ENCODE results near the gene CLIC5.
"Not testable (repeated sequence)": the region's sequence is repeated elsewhere in the genome, so short reads cannot be mapped to it uniquely, and the experiment has no call there.

CLIC5 gene

DNA sequence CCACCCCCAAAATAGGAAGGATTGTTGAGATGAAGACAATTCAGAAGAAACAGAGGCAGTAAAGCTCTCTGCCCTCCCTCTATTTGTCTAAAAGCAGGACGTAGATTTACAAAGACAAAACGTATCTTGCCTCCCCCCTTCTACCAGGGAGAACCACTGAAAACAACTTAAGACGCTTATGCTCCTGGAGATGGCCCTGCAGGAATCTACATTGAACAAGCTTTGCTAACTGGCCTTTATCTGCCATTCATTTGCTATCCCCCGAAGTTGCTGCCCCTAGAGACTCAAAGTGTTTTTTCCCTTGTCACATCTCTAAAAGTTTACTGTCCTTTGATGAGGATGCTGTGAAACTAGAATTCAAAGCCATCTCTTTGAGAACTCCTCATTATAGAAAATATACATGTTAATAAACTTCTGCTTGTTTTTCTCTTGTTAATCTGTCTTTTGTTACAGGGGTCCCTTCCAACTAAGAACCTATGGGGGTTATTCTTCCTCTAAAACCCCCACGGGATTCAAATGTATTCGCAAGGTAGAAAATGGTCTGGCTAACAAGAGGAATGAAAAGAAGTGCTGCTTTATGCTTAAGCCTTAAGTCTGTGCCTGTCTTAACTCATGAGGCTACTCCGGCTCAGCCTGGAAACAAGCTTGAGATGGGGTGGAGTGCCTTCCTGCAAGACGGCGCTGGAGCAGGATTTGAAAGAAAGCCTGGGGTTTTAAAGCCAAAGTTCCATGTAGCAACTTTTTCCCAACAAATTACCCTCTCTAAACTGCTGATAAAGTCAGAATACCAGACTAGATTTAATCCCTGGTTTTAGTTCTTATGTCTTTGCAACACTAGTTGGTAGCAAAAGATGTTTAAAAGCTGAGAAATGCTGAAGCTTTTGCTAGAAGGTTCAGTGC is 88.0 kb downstream of the CLIC5 start:
- no peak for DNase-seq (ENCODE audit: low read depth in 3 of 3)

GRCh38 chr6:45926423-45926822 is 89.2 kb downstream of the CLIC5 start:
- DNase-seq (ENCODE audit: low read depth in 3 of 3), result not testable (repeated sequence)

- no peak for DNase-seq (ENCODE audit: low read depth in 3 of 3)
These were observed 90.8 kb downstream of the CLIC5 start for GRCh38 chr6:45924763-45925342.

DNA sequence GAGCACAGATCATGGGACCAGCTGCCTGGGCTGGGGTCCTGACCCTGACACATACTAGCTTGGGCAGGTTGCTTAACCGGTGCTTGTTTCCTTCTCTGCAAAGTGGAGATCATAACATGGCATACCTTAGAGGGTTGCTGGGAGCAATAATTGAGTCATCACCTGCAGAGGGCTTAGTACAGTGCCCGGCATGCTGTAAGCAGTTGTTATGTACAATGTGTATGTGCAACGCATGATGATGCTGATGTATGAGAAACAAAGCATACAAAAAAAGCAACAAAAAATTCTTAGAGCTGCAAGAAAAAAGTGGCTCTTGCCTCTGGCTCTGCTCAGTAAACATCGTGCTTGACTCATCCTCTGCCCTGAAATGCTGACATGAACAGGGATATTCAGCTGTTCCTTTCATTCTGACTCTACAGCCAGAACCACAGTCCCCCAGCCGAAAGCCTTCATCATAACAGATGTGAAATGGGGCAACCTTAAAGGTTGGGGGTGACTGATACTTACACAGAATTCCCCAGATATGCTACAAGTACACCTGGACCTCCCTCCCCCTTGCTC is 91.7 kb downstream of the CLIC5 start:
- peak; percentile 14 to 57 (median 14) for DNase-seq (ENCODE audit: low read depth in 3 of 3)

GRCh38 chr6:45922728-45923351 is 92.8 kb downstream of the CLIC5 start:
- DNase-seq (ENCODE audit: low read depth in 3 of 3), result peak in 2 of 3 experiments; percentile 21 to 49

DNA sequence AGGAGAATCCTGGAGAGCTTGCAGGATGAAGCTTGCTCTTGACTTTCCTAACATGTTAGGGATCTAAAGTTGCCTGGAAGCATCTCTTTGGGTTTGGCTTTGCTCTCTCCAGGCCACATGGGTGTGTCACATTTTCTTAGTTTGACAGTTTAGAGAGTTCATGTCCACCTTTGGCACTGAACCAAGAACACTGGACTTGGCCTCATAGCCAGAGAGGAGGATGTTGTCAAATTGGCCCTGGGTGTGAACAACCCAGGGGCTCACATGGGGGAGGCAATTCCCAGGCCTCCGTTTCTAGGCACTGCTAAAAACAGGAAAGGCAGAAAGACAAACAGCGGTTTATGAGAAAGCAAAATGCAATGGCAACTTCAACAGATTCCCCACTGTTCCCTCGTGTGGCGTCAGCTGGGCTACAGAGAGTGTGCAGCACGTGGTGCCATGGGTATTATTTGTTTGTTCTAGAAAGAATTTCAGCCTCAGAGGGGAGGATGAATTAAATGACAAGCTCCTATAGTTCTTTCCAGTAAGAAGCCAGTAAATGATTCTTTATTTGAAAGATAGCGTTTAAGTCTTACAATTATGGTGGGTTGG is 93.9 kb downstream of the CLIC5 start:
- DNase-seq (ENCODE audit: low read depth in 3 of 3), result no peak

- DNase-seq (ENCODE audit: low read depth in 3 of 3), result no peak
These were observed 94.7 kb downstream of the CLIC5 start for GRCh38 chr6:45920819-45921511.

GRCh38 chr6:45917439-45917838 is 98.2 kb downstream of the CLIC5 start:
- DNase-seq (ENCODE audit: low read depth in 3 of 3), result no peak

DNA sequence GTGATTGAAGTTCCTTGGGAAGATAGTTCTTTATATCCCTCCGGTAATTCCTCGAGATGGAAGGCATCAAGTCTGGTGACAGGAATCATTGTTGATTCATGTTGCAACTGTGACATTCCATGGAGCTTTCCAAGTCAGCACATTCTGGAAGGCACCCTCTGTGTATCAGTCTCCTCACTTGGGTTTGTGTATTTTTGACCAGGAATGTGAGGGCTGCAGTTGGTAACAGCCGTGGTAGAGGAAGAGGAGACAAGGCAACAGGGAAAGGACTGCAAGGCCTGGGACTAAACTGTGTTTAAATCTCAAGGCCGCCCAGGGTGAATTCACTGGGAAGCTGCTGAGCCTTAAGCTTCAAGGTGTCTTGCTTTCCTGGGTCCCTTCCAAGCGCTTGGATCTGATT is 99.0 kb downstream of the CLIC5 start:
- no peak for DNase-seq (ENCODE audit: low read depth in 3 of 3)

- no peak for DNase-seq (ENCODE audit: low read depth in 3 of 3)
These were observed 99.7 kb downstream of the CLIC5 start for GRCh38 chr6:45915780-45916468.

- no peak for DNase-seq (ENCODE audit: low read depth in 3 of 3)
These were observed 104.0 kb downstream of the CLIC5 start for GRCh38 chr6:45911691-45912090.

DNA sequence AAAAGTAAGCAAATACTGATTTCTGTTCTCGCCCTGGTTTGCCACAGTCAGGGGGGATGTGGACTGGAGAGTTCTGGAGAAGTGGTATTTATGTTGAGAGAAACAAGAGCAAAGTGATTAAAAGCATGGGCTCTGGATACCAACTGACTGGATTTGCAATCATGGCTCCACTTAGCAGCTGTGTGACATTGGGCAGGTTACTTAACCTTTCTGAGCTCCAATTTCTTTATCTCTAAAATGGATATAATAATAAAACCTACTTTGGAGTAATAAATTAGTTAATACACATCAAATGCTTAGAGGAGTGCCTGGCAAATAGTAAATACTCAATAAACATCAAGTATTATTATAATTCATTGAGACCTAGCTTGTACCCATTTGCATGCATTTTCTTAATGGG is 111.7 kb downstream of the CLIC5 start:
- DNase-seq (ENCODE audit: low read depth in 3 of 3), result no peak

- no peak for DNase-seq (ENCODE audit: low read depth in 3 of 3)
These were observed 112.7 kb downstream of the CLIC5 start for GRCh38 chr6:45902984-45903383.

DNA sequence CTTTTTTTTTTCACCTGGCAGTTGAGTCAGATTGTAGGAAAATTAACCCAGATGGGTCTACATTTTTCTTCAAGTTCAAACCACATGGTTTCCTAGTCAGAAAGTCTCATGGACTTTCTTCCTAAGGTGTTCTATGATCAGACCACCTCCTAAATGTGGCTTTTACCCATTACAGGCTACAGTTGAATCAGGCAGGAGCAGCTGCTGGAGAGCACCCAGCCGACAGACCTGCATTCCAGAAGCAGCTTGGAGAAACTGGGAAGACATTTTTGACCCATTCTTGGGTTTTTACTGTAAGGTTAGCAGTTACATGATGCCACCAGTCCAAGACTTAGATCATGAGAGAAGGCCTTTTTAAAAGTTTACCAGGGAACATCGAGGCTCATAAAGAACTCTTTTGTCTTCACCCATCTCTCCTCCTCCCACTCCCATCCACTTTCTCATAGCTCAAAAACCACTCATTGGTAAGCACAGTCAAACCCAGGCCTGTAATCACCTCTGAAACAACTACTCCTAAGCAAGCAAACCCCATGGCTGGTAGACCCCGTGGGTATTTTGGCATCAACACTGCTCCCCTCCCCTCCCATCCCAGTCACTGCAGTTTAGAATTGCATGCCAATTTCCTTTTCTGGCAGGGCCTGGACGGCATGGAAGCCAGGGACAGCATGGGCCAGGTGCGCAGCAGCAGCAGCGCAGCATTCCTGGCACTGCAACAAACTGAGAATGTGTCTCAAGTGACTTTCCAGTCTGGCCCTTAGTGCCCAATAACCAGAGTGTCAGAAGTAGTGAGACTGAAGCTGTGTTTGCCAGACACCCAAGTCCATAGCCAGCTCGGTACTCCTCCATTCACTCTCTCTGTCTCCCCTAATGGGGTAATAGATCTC is 113.7 kb downstream of the CLIC5 start:
- DNase-seq (ENCODE audit: low read depth in 3 of 3), result no peak

GRCh38 chr6:45900808-45901752 is 114.6 kb downstream of the CLIC5 start:
- no peak for DNase-seq (ENCODE audit: low read depth in 3 of 3)

GRCh38 chr6:45899683-45899946 is 116.0 kb downstream of the CLIC5 start:
- no peak for DNase-seq (ENCODE audit: low read depth in 3 of 3)

DNA sequence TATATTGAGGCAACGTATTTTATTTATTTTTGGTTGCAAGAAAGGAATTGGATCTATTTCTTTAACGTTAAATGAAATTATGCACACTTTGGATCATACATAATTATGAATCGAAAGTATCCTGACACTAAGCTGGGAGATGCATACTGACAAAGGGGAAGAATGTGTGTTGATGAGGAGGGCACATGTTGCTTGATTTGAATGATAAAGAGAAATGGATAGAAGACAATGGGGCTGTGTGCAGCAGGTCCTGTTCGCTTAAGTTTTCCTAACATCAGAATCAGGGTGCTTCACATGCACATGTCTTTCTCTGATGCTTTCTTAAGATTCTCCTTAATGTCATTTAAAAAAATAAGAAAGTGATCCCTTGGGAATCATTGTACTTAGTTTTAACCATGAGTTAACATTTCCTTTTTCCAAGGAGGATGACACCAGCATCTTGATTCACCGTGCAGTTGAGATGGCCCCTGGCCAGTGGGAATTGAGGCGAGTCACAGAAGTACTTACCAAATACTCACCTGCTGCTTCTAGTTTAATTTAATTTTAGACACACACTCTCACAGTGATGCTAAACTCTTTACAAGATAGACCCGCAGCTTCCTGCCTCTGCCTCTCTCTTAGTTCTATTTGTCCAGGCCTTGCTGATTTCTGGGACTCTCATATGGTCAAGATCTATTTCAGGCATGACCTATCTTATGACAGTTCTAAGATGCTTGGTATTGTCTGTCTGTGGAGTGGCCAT is 116.5 kb downstream of the CLIC5 start:
- DNase-seq (ENCODE audit: low read depth in 3 of 3), result no peak

DNA sequence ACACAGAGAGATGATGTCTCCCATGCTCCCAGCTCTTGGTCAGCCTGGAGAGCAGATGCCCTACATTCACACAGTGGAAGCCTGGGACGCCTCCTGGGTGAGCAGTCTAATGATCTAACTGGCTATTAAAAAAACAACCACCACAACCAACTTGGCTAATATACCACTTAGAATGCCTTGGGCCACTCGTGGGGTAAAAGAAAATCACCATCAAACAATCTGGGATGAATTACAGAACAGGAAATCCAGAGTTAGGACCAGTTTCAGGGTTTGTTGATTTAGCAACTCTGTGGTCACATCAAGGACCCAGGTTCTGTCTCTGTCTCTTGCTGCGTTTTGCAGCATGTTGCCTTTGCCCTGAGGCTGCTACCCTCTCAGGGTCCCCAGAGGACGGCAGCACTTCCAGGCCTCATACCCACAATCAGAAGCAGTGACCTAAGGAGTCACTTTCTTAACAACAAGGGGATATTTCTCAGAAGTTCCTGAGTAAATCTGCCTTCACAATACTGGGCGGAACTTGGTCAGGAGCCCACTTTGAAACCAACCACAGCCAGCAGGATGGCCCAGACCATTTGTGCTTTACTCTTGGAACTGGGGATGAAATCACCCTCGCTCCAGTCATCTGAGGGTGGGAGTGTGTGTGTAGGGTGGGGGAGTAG is 118.7 kb downstream of the CLIC5 start:
- DNase-seq (ENCODE audit: low read depth in 3 of 3), result no peak
